Measurements from ENCODE around the gene SLC35F3.

DNA sequence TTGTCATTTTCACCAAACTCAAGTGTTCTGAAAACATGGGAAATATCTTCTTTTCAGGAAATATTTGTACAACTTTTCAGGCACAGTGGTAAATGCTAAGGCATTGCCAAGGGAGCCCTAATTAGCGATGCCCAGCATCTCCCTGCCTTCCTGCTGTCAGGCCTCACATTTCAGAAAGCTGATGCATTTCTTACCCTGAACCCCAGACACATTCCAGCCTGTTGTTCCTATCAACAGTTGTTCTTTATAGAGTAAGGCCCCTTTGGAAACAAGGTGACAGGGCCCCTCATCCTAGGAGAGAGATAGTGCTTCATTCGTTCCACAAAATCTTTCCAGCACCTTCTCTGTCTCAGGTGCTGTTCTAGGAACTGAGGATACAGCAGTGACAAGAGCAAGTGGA, 332.9 kb downstream of the SLC35F3 start:
- TF ChIP-seq, protein P1, sequence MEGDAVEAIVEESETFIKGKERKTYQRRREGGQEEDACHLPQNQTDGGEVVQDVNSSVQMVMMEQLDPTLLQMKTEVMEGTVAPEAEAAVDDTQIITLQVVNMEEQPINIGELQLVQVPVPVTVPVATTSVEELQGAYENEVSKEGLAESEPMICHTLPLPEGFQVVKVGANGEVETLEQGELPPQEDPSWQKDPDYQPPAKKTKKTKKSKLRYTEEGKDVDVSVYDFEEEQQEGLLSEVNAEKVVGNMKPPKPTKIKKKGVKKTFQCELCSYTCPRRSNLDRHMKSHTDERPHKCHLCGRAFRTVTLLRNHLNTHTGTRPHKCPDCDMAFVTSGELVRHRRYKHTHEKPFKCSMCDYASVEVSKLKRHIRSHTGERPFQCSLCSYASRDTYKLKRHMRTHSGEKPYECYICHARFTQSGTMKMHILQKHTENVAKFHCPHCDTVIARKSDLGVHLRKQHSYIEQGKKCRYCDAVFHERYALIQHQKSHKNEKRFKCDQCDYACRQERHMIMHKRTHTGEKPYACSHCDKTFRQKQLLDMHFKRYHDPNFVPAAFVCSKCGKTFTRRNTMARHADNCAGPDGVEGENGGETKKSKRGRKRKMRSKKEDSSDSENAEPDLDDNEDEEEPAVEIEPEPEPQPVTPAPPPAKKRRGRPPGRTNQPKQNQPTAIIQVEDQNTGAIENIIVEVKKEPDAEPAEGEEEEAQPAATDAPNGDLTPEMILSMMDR (optimal IDR thresholded peaks at IDR 0.05 in 1 of 3, IDR thresholded peaks at IDR 0.05 in 1 of 3, conservative IDR thresholded peaks at IDR 0.05 in 1 of 3; ENCODE audit: extremely low read depth in 1 of 3, insufficient read depth in 2 of 3, low read length in 3 of 3) = no peak
- TF ChIP-seq EZH2 (IDR thresholded peaks at IDR 0.05; ENCODE audit: low read length) = no peak
